ENCODE data around the gene MLN.
A peak's percentile ranks its signal among the peaks of the same experiment; 100 is the strongest.

Gene MLN

DNA sequence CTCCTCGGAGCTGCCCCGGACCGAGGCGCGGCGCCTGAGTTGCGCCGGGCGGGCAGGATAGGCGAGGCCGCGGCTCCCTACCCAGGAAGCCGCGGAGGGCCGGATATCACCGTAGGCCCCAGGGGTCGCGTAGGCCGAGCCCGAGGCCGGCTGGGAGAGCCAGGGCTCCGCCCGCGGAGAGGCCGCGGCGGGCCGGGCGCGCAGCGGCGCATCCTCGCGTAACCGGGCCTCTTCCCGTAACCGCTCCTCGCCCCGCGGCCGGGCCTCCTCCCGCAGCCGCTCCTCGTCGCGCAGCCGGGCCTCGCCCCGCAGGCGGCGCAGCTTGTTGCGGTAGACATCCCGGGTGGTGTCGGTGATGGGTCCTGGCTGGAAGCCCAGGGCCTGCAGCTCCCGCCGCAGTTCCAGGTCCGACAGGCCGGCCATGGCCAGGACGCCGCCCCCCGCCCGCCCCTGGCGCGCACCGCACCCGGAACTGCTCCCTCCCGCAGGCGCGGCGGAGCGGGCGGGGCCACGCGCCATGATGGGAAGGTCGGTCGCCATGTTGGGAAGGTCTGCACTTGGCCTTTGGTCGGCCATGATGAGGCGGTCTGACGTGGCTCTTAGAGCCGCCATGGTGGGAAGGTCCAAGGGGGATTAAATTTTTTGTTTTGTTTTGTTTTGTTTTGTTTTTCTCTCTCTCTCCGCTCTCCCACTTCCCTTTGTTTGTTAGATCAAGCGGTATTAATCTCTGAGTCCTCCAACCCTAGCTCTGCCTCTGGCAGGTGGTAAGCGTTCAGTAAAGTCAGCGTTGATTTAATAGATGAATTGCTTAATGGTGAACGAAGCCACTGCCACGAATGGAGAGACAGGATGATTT, 14.9 kb downstream of the MLN start, which contains the start of gene LEMD2:
TSS of gene LEMD2 (minus strand) at position 437 of the 856 bp plus-strand sequence. CDS start at position 423, 14 bp downstream.
- DNase-seq (ENCODE audit: low read depth, low spot score) = peak; percentile 81

DNA sequence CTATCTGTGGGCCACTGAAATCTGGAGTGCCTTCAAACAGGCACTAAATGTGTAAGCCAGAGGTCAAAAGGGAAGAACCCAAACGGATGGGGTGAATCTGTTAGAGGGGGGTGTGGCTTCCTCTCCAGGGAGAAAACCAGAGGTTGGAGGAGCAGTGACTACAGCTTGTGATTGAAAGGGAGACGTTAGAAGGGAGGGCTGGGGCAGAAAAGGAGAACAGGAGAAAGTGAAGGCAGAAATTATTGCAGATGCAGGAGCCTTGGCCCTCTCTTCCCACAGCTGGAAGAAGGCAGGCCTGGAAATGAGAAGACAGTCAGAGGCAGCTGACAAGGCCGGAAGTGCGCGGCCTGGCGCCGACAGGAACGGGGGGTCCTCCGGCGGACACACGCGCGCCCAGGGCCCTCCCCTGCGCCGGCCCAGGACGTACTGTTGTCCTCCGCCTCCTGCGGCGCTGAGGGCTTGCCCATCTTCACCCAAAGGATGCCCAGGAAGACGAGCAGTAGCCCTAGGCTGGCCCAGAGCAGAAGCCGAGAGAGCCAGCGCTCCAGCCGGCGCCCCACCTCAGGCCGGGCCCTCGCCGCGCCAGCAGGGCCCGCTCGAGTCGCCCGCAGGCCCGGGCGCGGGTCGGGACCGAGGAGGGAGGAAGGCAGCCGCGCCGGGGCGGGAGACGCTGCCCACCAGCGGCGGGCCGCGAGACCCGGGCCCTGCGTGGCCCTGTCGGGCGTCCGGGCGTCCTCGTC, 15.7 kb downstream of the MLN start:
- peak; percentile 11 for DNase-seq (ENCODE audit: low read depth, low spot score)

DNA sequence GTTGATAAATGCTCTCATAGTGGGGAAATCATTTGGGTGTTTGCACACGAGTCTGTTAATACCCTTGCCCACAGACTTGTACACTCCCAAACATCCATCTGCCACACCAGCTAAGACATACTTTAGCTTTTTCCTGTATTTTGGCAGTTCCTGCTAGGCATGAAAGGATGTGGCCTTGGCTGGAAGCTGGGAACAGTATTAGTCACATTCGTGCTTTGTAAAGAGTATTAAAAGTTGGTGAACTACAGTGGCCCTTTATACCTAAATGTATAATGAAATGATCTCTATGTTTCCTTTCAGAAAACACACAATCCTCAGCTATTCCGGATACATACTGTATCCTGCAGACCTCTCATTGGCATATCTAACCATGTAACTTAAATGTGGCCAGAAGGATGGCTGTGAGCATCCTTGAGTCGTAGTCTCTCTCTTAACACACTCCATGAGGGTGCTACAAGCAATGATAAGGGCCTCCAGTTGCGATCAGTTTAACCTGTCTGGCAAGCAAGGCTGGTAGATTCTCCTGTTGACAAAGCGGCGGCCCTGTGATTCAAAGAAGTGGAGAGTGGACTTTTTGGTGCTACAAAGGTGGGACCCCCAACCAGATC, 16.4 kb downstream of the MLN start:
- no peak for DNase-seq (ENCODE audit: low read depth, low spot score)

DNA sequence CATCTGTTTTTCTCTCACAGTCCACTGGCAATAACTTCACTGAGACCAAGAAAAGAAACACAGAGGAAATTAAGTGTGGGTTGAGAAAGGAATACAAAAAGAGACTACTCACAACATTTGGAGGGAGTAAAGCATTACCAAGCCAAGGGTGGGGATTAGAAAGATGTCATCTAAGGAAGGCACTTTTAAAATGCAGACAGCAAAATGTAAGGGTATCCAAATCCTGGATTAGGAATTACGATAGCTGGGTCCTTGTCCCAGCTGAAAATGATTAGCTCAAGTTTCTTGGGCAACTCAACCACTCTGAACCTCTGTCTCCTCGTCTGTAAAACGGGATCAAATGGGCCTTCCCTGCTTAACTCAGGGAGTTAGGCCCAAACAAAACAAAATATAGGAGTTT, 17.1 kb downstream of the MLN start:
- DNase-seq (ENCODE audit: low read depth, low spot score) = no peak

DNA sequence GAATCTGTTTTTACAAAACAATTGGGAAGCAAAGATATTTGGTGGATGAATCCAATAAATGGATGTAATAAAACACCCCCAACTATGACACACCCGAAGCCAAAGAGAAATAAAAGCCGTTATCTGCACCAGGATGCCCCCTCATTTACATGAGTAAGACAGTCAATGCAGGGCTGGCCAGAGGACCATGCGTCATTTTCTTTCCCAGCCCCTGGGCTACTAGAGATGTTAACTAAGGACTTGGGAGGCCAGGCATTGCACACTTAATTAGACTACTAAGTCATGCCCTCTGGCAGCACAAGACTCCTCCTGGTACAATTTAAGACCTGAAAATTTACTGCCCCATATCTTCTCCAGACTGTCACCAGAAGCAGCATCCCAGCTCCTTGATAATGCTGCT, 18.0 kb downstream of the MLN start:
- no peak for DNase-seq (ENCODE audit: low read depth, low spot score)

DNA sequence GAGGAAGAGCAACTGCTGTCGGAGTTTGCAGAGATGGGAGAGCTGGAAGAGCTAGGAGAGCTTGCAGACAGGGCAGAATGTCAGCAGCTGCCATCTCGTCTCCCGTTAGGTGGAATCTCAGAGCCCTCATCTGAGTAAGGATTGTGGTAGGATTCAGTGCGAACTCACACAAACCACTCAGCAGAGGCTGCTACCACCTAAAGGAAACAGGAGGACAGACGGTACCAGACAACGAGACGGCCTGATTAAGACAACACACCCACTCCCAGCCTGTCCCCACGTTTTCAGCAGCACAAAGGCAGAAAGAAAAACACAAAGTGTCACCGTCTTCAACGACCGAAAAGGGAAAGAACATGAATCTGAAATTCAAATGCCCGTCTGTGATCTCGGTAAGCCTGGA, 19.0 kb downstream of the MLN start:
- no peak for DNase-seq (ENCODE audit: low read depth, low spot score)

DNA sequence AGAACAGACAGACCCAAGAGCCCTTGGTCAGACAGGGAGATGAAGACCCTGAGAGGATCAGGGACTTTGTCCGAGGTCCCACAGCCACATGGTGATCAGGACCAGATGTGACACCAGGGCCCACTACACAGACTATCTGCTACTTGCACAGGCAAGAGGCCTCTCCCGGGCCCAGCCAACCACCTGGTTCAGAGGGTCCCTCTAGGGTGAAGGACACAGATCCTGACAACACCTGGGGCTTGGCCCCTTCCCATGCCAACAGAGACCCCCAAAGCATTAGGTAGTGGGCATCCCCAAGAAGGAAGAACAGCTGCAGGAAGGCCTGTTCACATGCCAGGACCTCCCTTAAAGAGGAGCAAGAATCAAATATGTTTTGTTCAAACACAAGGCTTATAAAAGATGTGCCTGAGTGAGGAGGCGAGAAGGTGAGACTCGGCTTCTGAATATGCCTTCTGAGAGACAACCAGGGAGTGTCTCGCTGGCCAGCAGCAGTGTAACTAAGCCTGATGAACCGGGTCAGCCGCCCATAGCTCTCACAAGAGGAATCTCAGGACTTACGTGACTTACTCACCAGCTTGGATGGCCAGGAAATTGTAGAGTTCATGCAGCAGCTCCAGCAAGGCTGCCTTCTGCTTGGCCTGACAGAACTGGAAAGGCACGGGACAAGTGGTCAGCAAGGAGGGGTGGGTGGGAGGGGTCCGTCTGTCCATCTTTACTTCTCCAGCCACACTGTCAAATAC, 19.9 kb downstream of the MLN start:
- DNase-seq (ENCODE audit: low read depth, low spot score) = no peak

DNA sequence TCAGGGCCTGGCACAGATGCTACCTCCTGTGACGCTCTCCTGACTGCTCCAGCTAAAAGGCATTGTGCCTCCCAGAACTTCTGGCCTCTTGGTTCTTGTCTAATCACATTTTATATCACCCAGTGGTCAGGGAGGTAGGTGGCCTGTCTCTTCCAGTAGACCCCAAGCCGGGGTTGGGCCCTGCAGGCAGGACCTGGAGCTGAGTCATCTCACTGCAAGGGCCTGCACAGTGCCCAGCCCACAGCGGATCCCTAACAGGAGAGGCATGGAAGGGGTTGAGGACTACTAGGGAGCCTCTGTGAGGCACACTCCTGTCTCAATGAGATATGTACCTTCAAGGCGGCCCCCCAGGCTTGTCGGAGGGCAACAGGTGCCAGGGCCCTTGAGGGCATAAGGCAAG, 21.2 kb downstream of the MLN start:
- no peak for DNase-seq (ENCODE audit: low read depth, low spot score)

DNA sequence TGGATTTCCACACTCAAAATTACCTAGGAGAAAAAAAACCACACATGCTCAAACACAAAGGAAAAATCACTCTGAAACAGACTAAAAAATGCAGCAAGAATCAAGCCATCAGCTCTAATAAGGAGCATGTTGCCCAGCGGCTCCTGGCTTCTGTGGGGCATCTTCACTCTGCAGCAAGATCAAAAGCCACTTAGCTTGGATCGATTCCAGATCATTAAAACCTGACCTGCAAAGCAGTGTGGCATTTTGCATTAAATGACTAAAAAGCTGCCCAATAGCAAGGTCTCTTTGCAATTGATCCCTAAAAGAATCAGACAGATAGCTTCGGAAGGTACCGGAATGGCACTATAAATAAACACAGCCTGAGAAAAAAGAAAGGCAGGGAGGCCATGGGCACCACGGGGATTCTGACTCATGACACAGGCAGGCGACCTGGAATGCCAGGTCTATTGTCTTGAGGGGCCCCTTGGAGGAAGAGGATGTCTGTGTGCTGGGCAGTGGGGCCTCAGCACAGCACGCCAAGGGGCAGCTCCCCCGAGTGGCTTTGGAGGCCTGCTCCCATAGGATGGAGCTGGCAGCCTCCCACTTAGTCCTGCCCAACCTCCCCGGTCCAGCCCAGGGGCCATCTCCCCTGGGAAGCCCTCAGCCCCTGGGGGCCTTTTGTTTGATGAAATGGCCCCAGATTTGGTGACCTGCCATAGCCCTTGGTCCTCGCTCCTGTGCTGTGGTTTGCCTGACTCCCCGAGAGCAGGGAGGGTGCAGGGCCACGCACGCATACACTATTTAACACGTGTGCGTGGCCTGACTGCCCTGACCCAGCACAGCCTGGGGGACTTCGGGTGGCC, 22.4 kb downstream of the MLN start:
- DNase-seq (ENCODE audit: low read depth, low spot score) = no peak

DNA sequence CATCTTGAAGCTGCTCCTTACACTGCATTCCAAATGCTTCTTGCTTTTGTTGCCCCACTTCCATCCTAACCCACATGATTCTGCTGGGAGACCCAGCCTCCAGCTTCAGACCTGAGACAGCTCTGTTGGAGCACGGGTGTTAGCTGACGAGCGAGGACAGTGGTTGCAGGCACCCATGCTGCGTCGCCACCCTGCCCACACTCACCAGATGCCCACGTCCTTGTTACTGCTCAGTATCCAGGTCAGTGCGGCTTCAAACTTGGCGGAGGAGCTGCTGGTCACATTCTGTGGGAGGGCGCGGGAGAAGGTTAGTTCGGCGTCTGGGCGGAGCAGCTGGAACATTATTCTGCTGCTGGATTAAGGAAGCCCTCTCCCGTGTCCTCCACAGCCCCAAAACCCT, 23.9 kb downstream of the MLN start:
- no peak for DNase-seq (ENCODE audit: low read depth, low spot score)

DNA sequence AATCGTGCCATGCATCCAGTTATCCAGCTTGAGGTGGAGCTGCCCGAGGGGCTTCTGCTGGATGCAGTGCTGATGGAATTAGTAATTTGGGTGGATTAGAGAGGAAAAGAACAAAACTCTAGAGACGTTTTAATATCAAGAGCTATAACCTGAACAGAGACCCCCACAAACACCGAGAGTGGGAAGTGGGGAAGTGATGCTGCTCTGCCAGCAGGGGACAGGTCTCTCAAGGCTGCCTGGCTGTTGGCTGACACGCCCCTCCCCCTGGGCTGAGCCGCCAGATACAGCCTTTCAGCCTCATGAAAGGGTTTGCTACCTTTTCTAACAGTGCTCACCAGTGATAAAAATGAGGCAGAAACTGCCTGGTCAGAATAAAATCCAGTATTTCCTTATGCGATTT, 24.5 kb downstream of the MLN start:
- no peak for DNase-seq (ENCODE audit: low read depth, low spot score)

DNA sequence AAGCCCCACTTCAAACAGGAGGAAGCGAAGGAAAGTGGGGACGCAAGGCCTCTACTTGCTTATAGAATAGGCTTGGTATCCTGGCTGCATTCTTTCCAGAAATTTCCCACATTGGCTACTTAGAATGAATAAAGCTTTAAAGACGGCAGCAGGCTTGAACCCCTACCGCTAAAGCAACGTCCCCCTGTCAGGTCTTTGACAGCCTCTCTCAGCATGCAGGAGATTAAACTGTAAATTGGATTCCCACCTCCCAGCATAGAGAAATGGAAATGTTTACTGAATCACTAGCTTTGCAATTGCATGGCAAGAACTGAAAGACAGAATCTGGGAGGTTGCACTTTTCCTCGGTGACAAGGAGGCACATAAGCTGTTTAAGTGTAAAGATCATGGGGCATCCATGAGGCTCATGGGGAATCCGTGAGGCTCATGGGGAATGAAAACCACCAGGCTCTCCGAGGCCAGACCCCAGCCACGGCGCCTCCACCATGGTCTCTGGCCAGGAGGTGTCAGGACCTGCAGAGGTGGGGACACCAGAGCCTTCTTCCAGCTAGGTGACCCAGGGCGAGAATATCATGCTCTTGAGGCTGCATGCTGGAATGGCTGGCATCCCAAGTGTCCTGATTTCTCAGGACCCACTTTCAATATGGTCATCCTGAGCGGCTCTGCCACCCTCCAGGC, 25.2 kb downstream of the MLN start:
- DNase-seq (ENCODE audit: low read depth, low spot score) = no peak

DNA sequence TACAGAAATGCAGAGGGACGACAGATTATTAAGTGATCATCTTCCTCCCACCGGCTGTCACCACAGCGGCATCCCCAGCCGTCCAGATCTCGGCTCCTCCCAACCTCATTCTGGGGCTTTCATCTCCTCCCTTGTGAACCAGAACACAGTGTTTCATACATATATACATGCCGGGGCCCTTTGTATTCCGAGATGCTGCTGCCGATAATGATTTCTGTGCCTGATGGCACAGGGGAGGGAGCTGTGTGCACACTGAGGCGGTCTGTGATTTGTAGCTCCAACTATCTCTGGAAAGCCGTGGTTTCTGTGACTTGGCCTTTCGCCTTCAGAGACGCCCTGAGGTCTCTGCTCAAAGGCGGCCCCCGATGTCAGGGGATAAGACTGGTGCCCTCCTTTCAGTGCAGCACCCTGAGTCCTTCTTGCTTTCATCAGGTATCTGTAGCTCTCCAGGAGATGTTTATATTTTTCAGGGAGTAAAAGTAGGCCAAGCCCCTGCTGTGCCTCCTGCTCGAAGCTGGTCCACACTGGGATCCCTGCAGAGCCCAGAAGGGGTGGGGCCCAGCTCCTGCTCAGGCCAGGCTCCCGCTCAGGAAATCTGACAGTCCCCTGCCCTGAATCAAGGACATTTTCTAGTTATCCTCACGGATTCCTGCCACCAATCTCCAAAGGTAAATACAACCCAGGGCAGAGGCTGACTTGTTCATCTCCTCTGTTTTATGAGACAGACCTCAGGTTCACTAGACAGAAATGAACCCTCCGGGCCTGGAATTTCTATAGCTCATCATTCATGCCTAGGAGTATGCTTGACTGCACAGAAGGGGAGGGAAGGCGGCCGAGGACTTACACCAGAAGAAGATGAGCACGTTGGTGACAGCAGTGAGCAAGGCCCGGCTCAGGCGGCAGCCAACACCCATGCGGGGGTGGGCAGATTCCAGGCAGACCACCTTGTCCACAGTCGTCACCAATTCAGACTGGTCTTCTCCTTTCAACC, 26.1 kb downstream of the MLN start:
- no peak for DNase-seq (ENCODE audit: low read depth, low spot score)

DNA sequence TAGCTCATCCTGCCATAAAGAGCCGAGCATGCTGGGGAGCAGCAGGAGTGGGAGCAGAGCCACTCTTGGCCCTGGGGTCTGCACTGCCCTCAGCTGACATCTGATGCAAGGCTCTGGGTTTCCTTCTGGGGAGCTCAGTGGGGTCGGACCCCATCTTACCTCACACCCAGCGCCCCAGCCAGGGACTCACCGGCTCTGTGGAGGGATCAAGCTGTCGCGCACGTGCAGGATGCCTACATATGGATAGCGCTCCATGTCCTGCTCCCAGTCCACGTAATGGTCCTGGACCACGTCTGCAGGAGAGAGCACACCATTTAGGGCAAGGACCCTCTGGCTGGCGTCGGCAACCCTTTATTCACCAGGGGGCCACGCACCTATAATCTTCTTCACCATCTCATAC, 27.0 kb downstream of the MLN start:
- no peak for DNase-seq (ENCODE audit: low read depth, low spot score)

DNA sequence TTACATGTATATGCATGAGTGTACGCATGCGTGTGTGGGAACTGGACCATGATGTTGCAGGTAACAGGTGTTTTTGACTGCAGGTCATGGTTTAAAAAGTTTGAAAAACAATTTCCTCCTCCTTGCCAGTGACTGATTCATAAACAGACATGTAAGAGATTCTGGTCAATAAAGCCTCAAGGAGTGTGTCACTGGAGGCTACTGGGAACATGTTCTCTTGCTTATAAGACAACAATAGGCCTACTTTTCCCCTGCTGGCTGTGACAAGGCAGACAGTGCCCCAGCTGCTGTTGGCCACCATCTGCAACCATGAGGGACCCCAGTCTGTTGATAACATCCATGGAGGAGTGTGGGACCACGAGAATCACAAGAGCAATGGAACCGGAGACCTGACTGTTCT, 27.6 kb downstream of the MLN start:
- no peak for DNase-seq (ENCODE audit: low read depth, low spot score)

DNA sequence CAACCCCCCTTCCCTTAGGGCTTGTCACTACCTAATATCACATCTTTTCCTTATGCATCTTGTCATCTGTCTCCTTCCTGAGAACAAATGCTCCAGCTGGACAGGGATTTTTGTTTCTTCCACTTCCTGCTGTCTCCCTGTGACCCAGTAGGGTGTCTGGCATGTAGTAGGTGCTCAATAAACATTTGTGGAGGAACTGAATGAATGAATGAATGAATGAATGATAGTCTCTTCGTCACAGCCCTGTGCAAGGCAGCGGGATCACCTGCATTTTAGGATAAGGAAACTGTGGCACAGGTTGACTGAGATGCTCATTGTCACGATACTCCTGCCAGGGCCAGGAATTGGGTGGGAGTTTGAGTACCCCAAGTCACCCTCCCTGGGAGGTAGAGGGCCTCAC, 29.0 kb downstream of the MLN start:
- no peak for DNase-seq (ENCODE audit: low read depth, low spot score)

DNA sequence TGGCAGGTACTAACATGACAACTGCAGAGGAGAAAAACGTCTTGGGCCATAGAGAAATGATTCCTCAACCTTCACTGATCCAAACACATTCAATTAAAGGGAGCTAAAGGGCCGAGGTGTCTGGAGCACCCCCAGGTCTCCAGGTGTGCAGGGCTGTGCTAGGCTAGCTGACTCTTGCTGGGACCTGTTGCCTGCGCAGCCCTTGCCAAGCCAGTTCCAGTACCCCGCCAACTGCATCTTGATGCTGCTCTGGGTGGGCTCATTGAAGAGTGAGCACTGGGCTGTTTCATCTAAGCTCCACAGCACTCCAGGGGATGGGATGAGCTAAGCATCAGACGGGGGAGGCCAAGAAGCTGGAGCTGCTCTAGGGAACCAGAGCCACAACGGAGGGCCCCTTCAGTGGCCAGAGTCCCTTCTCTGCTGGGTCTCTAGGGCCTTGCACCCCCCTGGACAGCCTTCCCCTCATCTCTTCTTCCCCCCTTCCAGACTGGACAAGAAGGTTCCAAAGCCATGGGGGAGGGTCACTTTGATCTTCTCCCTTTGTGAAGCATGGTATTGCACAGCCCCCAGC, 30.8 kb downstream of the MLN start:
- no peak for DNase-seq (ENCODE audit: low read depth, low spot score)

DNA sequence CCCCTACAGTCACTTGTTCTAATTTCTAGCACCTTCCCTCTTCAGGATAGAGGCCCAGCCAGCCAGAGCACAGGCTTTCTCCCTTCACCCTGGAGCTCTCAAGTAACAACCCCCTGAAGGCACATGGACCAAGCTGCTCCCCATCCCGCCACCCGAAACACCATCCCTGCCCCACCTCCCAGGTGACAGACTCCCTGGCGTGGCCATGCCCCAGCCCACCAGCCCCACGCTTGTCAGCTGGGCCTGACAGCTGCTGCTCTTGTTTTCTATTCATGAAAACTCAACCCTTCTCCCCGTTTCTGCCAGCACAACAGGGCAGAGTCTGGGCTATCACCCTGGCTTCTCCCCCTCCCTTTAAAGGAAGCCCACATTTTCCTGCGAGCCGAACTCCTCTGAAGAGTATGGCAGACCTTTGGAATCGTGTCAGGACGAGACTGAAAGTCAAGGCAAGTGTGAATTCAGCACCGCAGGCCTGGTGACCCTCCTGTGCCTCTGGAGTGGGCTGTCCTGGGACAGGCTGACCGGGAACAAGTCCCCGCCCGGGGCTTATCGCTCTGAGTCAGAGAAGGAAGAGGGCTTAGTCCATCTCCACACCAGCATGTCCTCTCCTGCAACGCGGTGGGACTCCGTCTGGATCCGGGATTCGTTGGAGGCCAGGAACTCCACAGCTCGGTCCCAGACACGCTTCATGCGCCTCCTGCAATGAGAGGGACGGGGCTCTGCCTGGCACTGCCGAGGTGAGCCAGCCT, 31.5 kb downstream of the MLN start:
- no peak for DNase-seq (ENCODE audit: low read depth, low spot score)

Data from activated naive CD8-positive, alpha-beta T cell treated with anti-CD3 and anti-CD28 coated beads, Interleukin-2, amount 50 U/mL, for 16 hours (primary cell).